RPMI8226 (cell line): Measurements from ENCODE around the gene PPM1H.

ENCODE experiments used
- DNase-seq: peaks from one replicate; pipeline ENCODE4 v3.0.0-alpha.2; 2015

PPM1H gene

GRCh38 chr12:62868820-62869219, 66.1 kb downstream of the PPM1H start:
- DNase-seq: no peak

DNA sequence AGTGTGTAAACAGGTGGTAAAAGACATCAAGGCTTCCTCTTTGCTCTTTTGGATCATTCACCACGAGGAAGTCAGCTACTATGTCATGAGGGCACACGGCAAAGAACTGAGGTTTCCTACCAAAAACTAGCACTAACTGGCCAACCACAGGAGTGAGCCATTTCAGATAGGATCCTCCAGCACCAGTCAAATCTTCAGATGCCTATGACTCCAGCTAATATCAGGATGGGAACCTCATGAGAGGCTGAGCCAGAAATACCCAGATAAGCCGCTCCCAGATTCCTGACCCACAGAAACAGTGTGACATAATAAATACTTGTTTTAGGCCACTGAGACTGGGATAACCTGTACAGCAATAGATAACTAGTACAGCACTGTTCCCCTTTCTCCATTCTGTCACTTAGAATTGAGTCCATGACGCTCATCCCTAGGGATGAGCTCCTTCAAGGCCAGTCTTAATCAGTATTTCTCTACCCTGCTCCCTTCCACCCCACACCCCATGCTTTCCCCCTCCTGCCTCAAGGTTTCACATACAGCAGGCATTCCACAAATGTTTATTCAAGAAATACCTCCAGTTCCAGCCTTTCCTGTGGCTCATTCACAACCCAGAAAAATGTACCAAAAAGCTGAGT, 68.4 kb downstream of the PPM1H start:
- DNase-seq: no peak

GRCh38 chr12:62865937-62866336, 69.0 kb downstream of the PPM1H start:
- no peak for DNase-seq

- no peak for DNase-seq
These were observed 69.9 kb downstream of the PPM1H start for GRCh38 chr12:62865065-62865464.

- no peak for DNase-seq
These were observed 72.6 kb downstream of the PPM1H start for GRCh38 chr12:62862259-62862881.

DNA sequence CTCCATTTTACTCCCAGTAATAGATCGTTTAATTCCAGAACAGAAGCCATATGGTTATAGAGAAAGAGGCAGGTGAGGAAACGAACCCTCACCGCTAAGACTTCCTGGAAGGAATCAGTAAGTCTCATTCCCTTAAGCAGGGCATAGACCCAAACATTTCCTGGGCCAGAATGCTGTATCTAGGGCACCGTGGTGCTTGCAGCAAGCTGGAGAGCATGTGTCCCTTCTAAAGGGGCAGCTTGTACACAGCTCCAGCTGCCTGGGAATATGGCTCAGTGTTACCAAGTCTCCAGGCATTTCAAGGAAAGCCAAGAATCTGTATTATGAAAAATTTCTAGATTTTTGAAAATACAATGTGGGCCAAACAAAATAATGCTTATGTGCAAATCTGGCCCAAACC, 73.4 kb downstream of the PPM1H start:
- DNase-seq: no peak

DNA sequence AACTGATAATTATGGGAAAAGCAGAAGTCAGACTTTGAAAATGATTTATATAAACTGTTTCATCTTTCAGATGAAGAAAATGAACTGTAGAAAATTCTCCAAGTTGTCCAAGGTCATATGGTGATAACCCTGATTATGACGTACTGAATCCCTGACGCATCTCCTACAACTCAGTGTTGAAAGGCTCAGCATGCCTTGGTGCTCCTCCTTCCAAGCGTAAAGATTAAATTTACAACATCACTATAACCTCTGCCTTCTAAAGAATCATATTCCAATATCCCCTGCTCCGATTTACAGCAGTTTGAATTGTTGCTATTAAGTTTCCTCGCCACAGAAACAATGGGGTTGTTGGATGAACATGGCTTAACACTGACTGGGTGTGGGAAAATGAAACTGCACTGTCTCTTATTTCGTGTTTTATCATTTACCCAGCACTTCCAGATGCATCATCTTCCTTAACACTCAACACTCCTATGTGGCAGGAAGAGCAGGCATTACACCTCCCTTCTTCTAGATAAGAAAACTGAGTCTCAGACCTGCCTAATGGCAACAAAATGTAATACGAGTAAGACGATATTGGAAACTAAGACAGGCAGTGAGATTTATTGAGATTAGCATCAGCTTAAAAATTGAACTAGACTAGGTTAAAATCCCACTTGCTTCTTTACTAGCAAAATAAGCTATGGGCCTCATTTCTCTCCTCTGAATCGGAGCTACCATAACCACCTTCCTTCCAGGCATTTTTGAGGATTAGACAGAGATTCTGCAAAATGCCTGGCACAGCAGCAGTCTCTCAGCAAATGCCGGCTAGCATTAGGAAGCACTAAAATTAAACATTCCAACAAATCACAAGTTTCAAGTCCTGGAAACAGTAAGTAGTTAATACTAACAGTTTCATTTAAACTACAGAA, 74.2 kb downstream of the PPM1H start:
- no peak for DNase-seq

- no peak for DNase-seq
These were observed 74.9 kb downstream of the PPM1H start for GRCh38 chr12:62860020-62860419.

DNA sequence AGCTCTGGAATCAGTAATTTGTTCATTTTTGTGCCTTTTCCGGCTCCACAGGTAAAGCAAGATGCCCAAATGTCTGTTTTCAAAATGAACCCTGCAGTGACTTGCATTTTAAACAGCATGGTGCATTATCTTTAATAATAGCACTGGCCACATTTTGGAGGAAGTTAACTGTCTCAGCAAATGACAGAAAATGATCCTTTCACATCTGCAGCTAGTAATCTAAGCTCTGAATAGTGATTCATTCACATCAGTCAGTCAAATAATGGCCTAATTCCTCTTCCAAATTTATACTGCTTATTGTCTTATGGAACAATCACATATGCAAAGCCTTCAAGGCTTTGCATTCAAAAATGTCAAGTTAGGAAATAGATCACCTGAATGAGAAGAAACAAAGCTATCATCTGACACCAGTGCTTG, 75.6 kb downstream of the PPM1H start:
- peak; percentile 28 for DNase-seq

DNA sequence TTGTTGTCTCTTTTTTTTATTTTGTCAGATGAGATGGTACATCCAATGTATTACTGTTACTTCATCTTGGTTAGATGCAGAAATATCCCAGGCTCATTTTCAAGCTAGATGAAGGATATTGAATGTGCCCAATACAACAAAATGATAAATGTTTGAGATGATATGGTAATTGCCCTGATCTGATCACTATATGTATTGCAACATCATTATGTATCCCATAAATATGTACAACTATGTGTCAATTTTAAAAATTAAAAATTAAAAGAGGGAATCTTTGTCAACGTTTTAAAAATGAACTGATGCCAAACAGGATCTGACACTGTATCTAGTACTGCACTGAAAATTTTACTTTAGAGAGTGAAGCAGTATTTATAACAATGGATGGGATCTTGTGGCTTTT, 78.5 kb downstream of the PPM1H start:
- DNase-seq: no peak

- peak; percentile 36 for DNase-seq
These were observed 80.9 kb downstream of the PPM1H start for GRCh38 chr12:62854024-62854423.

DNA sequence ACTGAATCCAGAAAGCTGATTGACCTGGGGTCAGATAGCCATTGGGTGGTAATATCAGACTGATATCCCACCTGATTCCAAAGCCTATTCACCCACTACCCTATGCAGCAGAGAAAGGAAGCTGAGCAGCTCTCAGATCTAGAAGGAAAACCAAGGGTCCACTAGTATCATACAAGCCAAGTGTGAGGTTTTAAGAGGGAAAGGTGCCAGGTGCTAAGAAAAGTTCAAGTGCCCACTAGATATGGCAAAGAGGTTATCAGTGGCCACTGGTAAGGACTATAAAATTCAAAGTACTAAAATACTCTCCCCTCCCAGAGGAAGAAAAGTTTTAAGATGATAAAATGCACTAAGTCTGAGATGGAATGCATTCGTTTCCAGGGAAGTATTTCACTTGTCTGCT, 85.6 kb downstream of the PPM1H start:
- no peak for DNase-seq

- no peak for DNase-seq
These were observed 86.5 kb downstream of the PPM1H start for GRCh38 chr12:62848418-62848817.

- no peak for DNase-seq
These were observed 87.2 kb downstream of the PPM1H start for GRCh38 chr12:62847709-62848108.

- DNase-seq: no peak
These were observed 88.5 kb downstream of the PPM1H start for GRCh38 chr12:62846491-62846890.

- DNase-seq: no peak
These were observed 90.0 kb downstream of the PPM1H start for GRCh38 chr12:62844915-62845314.

DNA sequence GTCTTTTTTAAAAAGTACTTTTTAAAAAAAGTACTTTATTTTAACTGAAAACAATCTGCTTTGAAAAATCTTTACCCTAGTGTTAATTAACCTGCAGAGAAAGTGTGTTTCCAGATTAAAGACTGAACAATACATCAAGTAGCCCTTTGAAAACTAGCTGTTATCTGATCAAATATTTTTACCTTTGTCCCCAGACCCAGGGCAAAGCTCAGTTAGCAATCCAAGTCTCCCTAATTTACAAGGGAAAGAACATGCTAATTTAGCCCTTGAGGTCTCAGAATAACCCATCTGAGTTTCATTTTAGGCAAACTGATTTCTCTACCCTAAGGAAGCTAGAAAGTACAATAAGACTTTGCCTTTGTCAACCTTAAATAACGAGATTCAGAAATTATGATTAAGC, 91.2 kb downstream of the PPM1H start:
- no peak for DNase-seq

DNA sequence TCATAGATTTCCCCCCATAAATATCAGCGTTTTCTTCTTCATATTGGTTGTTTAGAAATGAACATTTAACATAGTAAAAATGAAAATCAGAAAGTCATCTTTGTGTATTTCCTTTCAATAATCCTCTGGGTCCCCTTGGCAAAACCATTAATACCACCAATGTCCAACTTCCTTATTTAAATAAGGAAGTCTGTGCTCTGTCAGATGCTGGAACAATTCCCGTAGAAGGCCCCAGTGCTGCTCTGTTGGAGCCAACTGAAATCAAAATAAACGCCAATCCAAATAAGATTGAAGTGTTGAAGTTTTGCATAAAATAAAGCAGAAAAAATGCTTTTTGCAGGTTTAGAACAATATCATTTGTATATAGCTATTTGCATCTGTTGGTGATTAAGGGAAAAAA, 93.1 kb downstream of the PPM1H start:
- no peak for DNase-seq

- DNase-seq: no peak
These were observed 94.1 kb downstream of the PPM1H start for GRCh38 chr12:62840806-62841205.

DNA sequence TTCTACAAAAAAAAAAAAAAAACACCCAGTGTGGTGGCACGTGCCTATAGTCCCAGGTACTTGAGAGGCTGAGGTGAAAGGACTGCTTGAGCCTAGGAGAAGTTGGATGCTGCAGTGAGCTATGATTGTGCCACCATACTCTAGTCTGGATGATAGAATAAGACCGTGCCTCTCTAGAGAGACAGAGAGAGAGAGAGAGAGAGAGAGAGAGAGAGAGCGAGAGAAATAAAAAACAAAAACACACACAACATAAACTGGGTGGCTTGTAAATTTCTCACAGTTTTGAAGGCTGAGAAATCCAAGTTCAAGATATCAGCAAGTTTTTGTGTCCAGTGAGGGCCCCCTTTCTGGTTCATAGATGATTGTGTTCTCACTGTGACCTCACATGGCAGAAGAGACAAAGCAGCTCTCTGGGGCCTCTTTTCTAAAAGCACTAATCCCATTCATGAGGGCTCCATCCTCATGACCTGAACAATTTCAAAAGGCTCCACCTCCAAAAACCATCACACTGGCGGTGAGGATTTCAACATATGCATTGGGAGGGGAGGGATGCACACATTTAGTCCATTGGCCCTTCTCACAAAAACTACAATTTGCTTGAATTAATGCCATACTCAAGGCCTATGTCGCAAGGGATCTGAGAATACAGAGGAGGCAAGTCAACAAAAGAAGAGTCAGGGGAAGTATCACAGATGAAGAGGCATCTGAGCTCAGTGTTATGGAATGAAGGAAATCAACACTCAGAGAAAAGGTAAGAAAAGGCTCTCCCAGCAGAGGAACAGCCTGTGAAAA, 94.9 kb downstream of the PPM1H start:
- no peak for DNase-seq

- DNase-seq: peak; percentile 25
These were observed 99.9 kb downstream of the PPM1H start for GRCh38 chr12:62834971-62835547.

- DNase-seq: no peak
These were observed 100.5 kb downstream of the PPM1H start for GRCh38 chr12:62834406-62834805.

DNA sequence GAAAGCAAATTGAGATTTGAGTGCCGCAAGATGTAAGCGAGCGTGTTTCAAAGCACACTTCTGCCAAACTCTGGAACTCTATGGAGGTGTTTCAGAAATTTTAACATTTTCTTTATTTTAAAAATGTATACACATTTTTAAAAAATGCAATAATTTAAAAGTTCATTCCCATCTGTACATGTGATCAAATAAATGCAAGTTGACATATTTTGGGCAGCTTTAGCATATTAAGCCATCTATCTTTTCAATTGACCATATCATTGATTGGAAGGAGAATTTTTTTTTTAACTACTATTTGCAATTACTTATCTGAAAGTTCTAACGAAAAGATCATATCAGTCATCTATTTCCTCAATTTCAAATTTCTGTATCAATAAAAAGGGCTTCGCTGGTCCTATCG, 101.3 kb downstream of the PPM1H start:
- no peak for DNase-seq
